Adrenal gland (tissue), 5 donors: ENCODE results near the gene STK11IP.

Experiments
- POLR2A ChIP-seq, 2 donors: fragments of 450-650 bp; IDR thresholded peaks; one replicate each; pipeline ENCODE4 v1.6.1; 2017; ENCODE audit warnings: antibody characterized with exemption in 2 of 2, mild to moderate bottlenecking in 2 of 2, moderate library complexity in 1 of 2
- TF ChIP-seq, protein P1 (sequence below), 6 experiments: fragments of 450-650 bp in 4 of 6; fragments of 200-600 bp in 2 of 6; sonication (generic) in 1 of 6; IDR thresholded peaks; 1 replicate in 5 of 6; 2 replicates in 1 of 6; pipeline versions ENCODE4 v1.5.1 to v1.8.0; 2016 to 2021; ENCODE audit warnings: antibody characterized with exemption in 6 of 6, mild to moderate bottlenecking in 2 of 6, moderate library complexity in 1 of 6
- donor health status: DM: no; HTN: no; CAD: no.

DNA sequence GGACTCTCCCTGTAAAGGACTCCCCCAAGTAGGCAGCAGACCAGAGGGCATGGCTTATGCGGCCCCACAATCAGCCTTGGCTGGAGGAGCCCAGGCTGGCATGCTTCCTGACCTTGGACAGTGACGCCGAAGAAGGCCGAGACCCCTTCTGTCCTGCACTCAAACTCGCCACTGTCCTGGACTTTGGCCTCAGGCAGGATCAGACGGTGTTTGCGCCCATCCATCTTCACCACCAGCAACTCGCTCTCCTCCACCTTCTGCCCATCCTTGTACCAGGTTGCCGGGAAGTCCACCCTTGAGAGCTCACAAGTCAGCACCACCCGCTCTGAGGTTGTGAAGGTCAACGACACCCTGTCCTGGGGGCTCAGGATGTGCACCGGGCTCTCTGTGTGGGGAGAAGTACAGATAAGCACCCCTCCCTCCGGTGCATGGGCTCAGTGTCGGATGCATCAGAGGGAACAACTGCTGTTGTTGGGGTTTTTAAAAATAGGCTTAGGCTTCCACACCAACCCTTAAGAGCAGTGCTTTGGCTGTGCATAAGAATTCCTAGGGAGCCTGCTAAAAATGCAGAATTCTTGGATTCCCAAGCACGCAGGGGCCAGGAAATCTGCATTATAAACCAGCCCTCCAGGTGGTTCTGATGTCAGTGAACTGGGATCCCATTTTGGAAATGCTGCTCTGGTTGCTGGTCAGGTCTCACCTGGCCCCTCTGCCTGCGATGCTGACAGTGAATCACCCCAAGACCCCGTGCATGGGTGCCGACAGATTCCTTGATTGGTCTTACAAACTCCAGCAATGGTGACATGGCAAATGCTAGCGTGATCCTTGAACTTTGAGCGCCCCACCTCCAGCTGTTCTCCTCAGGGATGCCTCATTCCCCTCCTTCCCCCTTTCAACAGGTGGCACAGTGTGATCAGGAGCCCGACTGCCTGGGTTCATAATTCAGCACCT lies 32.3 kb upstream of the STK11IP start:
- TF ChIP-seq, protein P1, sequence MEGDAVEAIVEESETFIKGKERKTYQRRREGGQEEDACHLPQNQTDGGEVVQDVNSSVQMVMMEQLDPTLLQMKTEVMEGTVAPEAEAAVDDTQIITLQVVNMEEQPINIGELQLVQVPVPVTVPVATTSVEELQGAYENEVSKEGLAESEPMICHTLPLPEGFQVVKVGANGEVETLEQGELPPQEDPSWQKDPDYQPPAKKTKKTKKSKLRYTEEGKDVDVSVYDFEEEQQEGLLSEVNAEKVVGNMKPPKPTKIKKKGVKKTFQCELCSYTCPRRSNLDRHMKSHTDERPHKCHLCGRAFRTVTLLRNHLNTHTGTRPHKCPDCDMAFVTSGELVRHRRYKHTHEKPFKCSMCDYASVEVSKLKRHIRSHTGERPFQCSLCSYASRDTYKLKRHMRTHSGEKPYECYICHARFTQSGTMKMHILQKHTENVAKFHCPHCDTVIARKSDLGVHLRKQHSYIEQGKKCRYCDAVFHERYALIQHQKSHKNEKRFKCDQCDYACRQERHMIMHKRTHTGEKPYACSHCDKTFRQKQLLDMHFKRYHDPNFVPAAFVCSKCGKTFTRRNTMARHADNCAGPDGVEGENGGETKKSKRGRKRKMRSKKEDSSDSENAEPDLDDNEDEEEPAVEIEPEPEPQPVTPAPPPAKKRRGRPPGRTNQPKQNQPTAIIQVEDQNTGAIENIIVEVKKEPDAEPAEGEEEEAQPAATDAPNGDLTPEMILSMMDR (IDR thresholded peaks at IDR 0.05): no peak
- no peak for TF ChIP-seq POLR2A (IDR thresholded peaks at IDR 0.05)
